Right lobe of liver (tissue), 4 donors: ENCODE data around the gene POLR2H.

Experiments
- POLR2A ChIP-seq: fragments of 450-650 bp; IDR thresholded peaks from one replicate; pipeline ENCODE4 v1.6.1; 2017; ENCODE audit warnings: antibody characterized with exemption, mild to moderate bottlenecking
- TF ChIP-seq, protein P1 (sequence below), 4 donors: fragments of 200-600 bp in 3 of 4; fragments of 450-650 bp in 1 of 4; IDR thresholded peaks; one replicate each; pipeline versions ENCODE4 v1.5.1 to v1.8.0; 2016 to 2022; ENCODE audit warnings: antibody characterized with exemption in 4 of 4, mild to moderate bottlenecking in 2 of 4
- donor health status: DM: no; HTN: no; CAD: no.
- donor health status: DM: no; HTN: no; CAD: no.
- donor health status: DM: no; HTN: yes; CAD: no.

DNA sequence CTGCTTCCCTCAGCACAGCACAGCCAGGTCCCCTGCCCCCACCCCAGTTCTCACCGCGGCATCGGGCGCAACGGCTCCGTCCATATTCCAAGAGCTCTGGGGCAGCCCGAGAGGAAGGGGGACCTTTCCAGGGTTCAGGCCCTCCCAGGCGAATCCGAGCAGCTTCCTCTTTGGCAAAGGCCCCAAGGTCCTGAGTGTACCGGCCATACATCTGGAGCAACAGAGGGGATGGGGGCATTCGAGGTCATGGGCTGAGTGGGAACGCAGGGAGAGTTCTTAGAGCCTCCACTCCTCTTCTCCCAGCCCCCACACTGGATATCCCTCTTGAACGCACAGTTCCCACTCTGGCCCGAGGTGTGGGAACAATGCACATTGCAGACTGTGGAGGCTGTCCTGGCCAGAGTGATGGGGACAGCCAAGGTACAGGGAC lies 2.6 kb upstream of the POLR2H start:
- TF ChIP-seq, protein P1, sequence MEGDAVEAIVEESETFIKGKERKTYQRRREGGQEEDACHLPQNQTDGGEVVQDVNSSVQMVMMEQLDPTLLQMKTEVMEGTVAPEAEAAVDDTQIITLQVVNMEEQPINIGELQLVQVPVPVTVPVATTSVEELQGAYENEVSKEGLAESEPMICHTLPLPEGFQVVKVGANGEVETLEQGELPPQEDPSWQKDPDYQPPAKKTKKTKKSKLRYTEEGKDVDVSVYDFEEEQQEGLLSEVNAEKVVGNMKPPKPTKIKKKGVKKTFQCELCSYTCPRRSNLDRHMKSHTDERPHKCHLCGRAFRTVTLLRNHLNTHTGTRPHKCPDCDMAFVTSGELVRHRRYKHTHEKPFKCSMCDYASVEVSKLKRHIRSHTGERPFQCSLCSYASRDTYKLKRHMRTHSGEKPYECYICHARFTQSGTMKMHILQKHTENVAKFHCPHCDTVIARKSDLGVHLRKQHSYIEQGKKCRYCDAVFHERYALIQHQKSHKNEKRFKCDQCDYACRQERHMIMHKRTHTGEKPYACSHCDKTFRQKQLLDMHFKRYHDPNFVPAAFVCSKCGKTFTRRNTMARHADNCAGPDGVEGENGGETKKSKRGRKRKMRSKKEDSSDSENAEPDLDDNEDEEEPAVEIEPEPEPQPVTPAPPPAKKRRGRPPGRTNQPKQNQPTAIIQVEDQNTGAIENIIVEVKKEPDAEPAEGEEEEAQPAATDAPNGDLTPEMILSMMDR (IDR thresholded peaks at IDR 0.05): no peak
- TF ChIP-seq POLR2A: no peak
